Right cardiac atrium (tissue), 5 donors: Measurements from ENCODE around the gene CDH11. TPM values are rescaled to one million over a fixed set of nuclear protein-coding genes. Genes with fewer than 3 reads are reported as not detected.

Experiments used
- ATAC-seq, 2 donors: fragments of 200-7000 bp; cut with Tn5 transposase; one replicate each; pipeline versions ENCODE4 v1.8.0 to v1.9.1; 2020; ENCODE audit warnings: moderate library complexity in 2 of 2, mild to moderate bottlenecking in 1 of 2
- DNase-seq, 3 donors: peaks; one replicate each; pipeline ENCODE4 v3.0.0-alpha.2; 2020
- H3K27ac ChIP-seq: one replicate; pipeline ENCODE4 v1.5.1; 2013; ENCODE audit warnings: mild to moderate bottlenecking, low read length, control low read depth, moderate library complexity
- H3K27me3 ChIP-seq: one replicate; pipeline ENCODE4 v1.6.1; 2013; ENCODE audit not compliant: control insufficient read depth, insufficient read depth
- H3K4me1 ChIP-seq: one replicate; pipeline ENCODE4 v1.6.1; 2013; ENCODE audit warnings: low read length; ENCODE audit not compliant: control insufficient read depth, insufficient read depth
- H3K4me3 ChIP-seq: one replicate; pipeline ENCODE4 v1.5.1; 2013; ENCODE audit warnings: low read length, control low read depth
- H3K9me3 ChIP-seq: one replicate; pipeline ENCODE4 v1.6.1; 2013; ENCODE audit warnings: low read length; ENCODE audit not compliant: control insufficient read depth
- WGBS: extraction: QIAGEN DNeasy Blood & Tissue Kit; methylation state at CpG from one replicate; pipeline ENCODE4 v1.1.7; 2013; 5-methylcytosine and 5-hydroxymethylcytosine counted together
- intact Hi-C, 4 donors: fragments of 100-400 bp; cut with DNase I; formaldehyde crosslinking; loops; one replicate each; pipeline versions ENCODE4 v1.11.0 to v1.14.0; 2022 to 2023
- polyA plus RNA-seq: library from polyadenylated mRNA; stranded (reverse); fragments of 200-250 nt; gene quantifications from one replicate; pipeline ENCODE4 v1.2.3, GENCODE V29; 2013
- total RNA-seq, 4 donors: library from RNA; stranded (reverse); fragmentation: NEBNext Ultra II Directional; extraction: Animal tissue kit (Norgen Biotek cat#: 25700); gene quantifications; one replicate each; pipeline ENCODE4 v1.2.1, GENCODE V29; 2021
- donor health status: healthy with polysubstance abuse.
- donor health status: DM: no; HTN: yes; CAD: no.
- donor health status: DM: no; HTN: no; CAD: no.
- donor health status: DM: no; HTN: yes; CAD: no; lungs with severe emphysema.
- donor health status: DM: yes; HTN: yes; CAD: no.

CDH11 gene
- total and polyA plus RNA-seq, 5 donors, result 2.2 to 36.9 (median 25.8) TPM

DNA sequence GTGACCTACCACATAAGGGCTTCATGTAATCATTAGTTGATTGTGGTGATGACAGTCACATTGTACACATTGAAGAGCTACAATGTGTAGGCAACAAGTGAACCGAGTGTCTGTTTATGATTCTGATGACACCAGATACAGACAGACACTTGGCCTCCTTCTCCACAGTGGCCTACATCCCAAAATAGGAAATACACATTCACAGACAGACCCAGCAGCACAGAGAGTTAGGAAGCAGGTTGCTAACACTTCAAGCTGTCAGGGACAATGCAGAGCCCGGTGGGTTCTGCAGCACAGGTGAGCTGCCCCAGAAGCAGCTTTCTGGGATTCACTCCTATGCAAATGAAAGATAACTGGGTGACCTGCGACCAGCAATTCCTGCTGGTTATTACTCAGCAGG, 72.2 kb downstream of the CDH11 start:
- Histone ChIP-seq H3K4me1 (no peaks in the 10 kb centered on the region), H3K27me3 (no peaks in the 10 kb centered on the region), H3K4me3 (no peak overlapping the region), H3K27ac (no peak overlapping the region), H3K9me3 (no peaks in the 10 kb centered on the region)
- no peak for DNase-seq
- intact Hi-C loops, result no loop called here
- 47% methylated on average over 3 of the region's 3 CpGs for WGBS
- no peak for ATAC-seq

DNA sequence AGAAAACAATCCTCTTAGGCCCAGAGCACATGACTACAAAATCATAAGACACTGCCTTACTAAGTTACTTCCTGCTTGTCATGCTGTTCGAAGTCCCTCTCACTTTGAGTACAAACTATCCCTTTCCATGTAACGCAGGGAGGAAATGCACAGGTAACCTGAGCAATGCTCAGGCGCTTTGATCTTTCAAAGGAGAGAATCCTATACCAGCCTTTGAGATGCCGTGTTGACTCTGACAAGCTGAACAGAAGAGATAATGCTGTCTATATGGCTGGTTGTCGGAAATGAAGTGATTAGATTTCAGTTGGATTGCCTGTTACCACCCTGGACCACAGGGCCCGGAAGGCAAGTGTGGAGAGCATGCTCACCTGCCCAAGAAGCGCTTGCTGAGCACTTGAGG, 75.9 kb downstream of the CDH11 start:
- DNase-seq, result no peak
- H3K9me3 ChIP-seq, result no peaks in the 10 kb centered on the region
- no peak for ATAC-seq
- no peak overlapping the region for H3K27ac ChIP-seq
- WGBS, result 87% methylated on average over 7 of the region's 7 CpGs
- H3K4me3 ChIP-seq, result no peak overlapping the region
- no peaks in the 10 kb centered on the region for H3K4me1 ChIP-seq
- no peaks in the 10 kb centered on the region for H3K27me3 ChIP-seq
- intact Hi-C loops, result no loop called here

DNA sequence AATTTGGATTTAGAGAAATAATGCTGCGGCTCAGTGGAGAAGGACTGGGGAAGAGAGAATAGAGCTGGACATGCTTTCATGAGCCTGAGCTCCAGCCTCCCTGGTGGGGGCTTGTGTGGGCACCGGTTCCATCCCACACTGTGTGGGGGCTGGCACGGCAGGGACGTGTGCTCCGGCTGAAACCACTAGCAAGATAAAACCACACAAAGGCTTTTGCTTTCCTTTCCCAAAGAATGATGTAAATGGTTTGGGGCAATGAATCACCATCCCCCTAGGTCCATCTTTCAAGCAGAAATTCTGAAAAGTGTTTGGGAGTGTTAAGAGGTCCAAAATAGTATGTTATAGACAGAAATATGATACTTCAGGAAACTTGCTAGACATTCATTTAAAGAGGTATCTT, 77.0 kb downstream of the CDH11 start:
- Histone ChIP-seq H3K27ac (no peak overlapping the region), H3K4me3 (no peak overlapping the region), H3K4me1 (no peaks in the 10 kb centered on the region), H3K9me3 (no peaks in the 10 kb centered on the region), H3K27me3 (no peaks in the 10 kb centered on the region)
- intact Hi-C loops, result no loop called here
- no peak for DNase-seq
- ATAC-seq, result no peak
- WGBS, result 45% methylated on average over 5 of the region's 5 CpGs

DNA sequence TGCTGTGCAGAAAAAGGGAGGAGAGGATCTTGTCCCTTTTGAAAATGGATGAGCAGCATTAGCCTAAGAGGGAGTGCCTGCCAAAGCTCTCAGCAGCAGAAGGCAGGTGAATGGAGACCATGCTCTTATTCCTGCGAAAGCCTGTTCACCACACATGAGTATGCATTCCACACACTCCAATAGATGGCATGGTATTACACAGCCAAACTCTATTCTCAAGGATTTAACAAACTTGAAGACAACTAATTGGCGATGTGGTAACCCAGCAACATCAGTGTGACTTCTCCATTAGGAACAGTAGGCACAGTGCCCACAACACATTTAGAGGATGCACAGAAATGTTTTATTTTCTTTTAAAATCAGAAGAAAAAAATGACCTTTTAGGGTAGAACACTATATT, 77.8 kb downstream of the CDH11 start:
- no peak for ATAC-seq
- Histone ChIP-seq H3K27ac (no peak overlapping the region), H3K4me1 (no peaks in the 10 kb centered on the region), H3K4me3 (no peak overlapping the region), H3K9me3 (no peaks in the 10 kb centered on the region), H3K27me3 (no peaks in the 10 kb centered on the region)
- DNase-seq, result no peak
- WGBS, result 93% methylated on average over 2 of the region's 2 CpGs
- intact Hi-C loops, result no loop called here

DNA sequence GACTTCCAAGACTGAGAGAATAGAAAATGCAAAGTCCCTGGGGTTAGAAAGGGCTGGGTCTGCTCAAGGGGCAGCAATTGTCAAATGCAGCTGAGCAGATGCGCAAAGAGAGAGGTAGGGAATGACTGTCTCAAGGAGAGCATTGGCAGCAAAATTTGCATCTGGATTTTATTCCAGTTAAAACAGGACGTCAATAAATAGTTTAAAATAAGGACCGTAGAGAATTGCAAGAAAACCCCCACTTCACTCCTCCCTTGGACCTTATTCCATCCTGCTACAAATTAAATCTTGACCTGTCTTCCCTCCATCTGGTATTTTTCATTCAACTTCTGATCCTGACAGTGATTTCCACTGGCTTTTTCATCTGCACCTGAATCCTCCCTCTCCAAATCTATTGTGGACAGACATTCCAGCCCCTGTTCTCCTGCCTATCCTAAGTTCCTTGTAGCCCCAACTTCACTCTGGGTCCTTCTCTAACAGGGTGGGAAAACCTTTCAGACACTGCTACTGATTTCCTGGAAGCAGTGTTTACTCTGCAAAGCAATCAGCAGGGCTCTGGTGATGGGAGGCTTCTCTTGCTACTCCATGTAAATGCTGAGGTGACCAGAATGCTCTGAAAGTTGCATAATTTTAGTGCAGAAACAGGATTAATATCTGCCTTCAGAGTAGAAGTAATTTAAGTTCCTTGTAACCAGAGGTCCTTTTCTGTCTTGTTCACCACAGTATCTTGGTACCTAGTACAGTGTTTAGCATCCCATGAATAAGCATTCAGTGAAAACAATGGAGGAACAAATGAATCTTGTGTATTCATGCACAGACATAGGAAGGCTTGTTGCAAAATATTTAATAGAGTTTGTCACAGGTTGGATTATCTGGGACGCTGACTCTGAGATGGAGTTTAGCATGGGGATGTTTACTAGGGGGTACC, 79.2 kb downstream of the CDH11 start:
- 87% methylated on average over 4 of the region's 4 CpGs for WGBS
- Histone ChIP-seq H3K27ac (no peak overlapping the region), H3K4me3 (no peak overlapping the region), H3K9me3 (no peaks in the 10 kb centered on the region), H3K4me1 (no peaks in the 10 kb centered on the region), H3K27me3 (no peaks in the 10 kb centered on the region)
- DNase-seq (no peak), ATAC-seq (no peak)
- intact Hi-C loops, result no loop called here

DNA sequence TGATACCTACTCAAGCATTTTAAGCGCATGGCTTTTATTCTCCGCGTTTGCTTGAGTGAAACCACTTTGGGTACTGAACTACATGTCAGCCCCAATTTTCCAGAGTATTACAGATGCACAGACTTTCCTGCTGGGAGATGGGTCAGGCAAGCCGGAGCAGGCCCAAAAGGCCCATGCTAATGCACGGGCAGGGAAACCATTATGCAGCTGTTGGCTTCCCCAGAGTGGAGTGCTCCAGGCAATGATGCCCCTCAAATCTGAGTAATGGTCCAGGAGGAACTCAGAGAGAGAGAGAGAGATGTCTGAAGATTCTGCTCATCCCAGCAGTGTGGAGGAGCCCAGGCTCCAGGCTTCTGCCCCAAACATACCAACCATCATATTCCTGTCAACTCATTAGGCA, 80.2 kb downstream of the CDH11 start:
- 95% methylated on average over 5 of the region's 5 CpGs for WGBS
- no peak for ATAC-seq
- no peaks in the 10 kb centered on the region for H3K9me3 ChIP-seq
- no peaks in the 10 kb centered on the region for H3K4me1 ChIP-seq
- H3K27ac ChIP-seq, result no peak overlapping the region
- H3K4me3 ChIP-seq, result no peak overlapping the region
- no peaks in the 10 kb centered on the region for H3K27me3 ChIP-seq
- intact Hi-C loops, result no loop called here
- no peak for DNase-seq

DNA sequence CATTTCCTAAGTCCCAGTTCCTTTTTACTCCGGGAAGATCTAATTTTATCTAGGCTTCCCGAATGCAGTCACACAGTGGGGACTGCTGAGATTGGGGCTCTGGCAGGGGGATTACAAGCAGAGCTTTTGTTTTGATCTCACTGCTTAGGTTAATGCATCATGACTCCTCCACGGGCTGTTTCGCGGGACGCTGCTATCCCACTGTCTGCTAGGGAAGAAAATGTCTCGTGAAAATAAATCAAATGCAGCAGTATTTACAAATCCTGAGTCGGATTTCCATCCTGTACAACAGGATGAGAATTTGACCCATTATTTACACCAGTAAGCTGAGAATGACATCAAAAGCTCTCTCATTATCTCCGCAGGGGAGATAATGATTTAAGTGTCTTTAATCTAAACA, 83.8 kb downstream of the CDH11 start:
- H3K4me1 ChIP-seq, result no peaks in the 10 kb centered on the region
- intact Hi-C loops, result no loop called here
- no peak overlapping the region for H3K4me3 ChIP-seq
- no peaks in the 10 kb centered on the region for H3K9me3 ChIP-seq
- WGBS, result 28% methylated on average over 9 of the region's 9 CpGs
- no peak overlapping the region for H3K27ac ChIP-seq
- DNase-seq, result no peak
- ATAC-seq, result no peak
- H3K27me3 ChIP-seq, result no peaks in the 10 kb centered on the region

DNA sequence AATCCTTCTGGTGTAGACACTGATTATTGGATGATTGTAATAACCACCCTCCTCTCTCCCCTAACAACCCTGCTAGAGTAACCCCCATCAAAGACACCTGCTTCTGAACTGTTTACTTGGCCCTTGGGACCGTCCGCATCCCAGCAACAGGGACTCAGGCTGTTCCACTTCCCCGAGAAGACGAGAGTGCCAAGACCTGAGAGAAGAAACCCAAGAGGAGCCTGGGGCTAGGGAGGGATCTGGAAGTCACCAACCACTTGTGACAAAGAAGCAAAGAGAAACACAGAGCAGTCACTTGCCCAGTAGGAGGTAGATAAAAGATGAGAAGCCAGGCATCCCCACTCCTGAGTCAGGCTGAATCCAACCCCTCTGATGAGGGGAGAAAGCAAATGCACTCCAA, 84.3 kb downstream of the CDH11 start:
- H3K27me3 ChIP-seq, result no peaks in the 10 kb centered on the region
- DNase-seq, result no peak
- no peak for ATAC-seq
- H3K9me3 ChIP-seq, result no peaks in the 10 kb centered on the region
- H3K27ac ChIP-seq, result no peak overlapping the region
- no peaks in the 10 kb centered on the region for H3K4me1 ChIP-seq
- WGBS, result 84% methylated on average over 4 of the region's 4 CpGs
- intact Hi-C loops, result no loop called here
- no peak overlapping the region for H3K4me3 ChIP-seq

DNA sequence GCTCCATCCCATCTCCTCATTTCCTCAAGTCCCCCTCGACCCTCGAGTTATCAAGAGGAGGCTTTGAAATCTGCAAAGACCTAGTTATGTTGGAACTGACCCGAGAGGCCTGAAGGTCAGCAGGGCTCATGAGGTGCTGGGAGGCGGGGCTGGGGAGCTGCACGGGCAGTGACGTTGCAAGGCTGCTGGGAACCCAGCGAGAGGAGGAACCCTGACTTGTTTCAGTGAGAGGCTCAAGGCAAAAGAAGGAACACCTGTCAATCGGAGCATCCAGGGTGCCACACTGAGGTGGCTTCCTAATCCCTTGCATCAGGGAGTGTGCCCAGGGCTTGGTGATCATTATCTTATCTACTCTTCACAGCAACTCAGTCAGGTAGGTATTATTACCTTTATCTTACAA, 86.9 kb downstream of the CDH11 start:
- intact Hi-C loops, result no loop called here
- no peaks in the 10 kb centered on the region for H3K4me1 ChIP-seq
- H3K4me3 ChIP-seq, result no peak overlapping the region
- H3K9me3 ChIP-seq, result no peaks in the 10 kb centered on the region
- DNase-seq, result no peak
- no peak overlapping the region for H3K27ac ChIP-seq
- no peaks in the 10 kb centered on the region for H3K27me3 ChIP-seq
- 73% methylated on average over 8 of the region's 8 CpGs for WGBS
- ATAC-seq, result peak in 1 of 2 donors; percentile 25

DNA sequence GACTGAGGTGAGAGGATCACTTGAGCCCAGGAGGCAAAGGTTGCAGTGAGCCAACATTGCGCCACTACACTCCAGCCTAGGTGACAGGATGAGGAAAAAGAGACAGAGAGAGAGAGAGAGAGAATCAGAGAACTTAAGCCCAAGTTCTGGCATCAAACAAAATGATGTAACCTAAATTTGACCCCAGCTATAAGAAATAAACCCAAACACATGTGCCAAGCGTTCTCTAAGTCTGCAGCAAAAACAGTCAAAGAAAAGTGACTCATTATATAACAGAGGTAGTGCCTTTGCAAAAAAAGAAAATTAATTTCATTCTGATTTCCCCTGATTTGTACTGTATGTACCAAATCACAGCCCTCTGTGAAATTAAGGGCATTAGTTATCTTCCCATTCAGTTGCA, 89.5 kb downstream of the CDH11 start:
- Histone ChIP-seq H3K9me3 (no peaks in the 10 kb centered on the region), H3K4me3 (no peak overlapping the region), H3K4me1 (no peaks in the 10 kb centered on the region), H3K27ac (no peak overlapping the region), H3K27me3 (no peaks in the 10 kb centered on the region)
- 88% methylated on average over 2 of the region's 2 CpGs for WGBS
- no peak for DNase-seq
- intact Hi-C loops, result no loop called here
- no peak for ATAC-seq

DNA sequence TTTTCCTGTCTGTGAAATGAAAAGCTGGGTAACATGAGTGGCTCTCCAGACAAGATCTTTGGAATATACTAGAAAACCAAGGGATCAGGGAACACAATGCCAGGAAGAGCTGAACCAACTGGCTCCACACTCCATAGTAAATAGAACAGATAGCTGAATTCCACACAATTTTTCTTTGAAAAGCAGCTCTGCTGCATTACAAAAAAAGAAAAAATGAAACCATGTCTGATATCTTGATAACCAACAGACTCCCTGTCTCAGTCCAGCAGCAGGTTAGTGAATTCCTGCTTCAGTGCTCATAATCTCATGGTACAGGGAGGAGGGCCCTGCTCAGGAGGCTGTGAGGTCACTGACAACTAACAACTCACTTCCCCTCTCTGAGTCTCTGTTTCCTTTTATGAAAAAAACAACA, 97.1 kb downstream of the CDH11 start:
- Histone ChIP-seq H3K27ac (no peak overlapping the region), H3K4me3 (no peak overlapping the region), H3K4me1 (no peaks in the 10 kb centered on the region), H3K27me3 (no peaks in the 10 kb centered on the region), H3K9me3 (no peaks in the 10 kb centered on the region)
- intact Hi-C loops, result no loop called here
- peak in 1 of 3 donors; percentile 54 for DNase-seq
- peak; percentile 73 to 95 for ATAC-seq

DNA sequence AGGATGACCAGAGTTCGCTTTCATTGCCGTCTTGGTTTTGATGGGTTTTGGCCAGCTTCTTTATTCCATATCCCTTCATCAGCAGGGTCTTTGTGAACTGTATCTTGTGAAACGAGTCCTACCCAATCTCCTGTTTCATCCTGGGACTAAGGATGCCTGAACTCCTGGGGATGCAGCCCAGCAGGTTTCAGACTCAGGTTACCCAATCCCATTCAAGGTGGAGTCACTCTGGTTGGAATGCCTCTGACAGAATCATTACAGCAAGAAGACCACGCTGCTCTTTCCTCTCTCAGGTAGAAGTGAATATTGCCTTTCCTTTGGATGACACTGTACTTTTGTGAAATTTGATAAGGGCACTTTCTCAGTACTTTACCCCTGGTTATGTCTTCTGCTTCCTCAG, 98.1 kb downstream of the CDH11 start:
- Histone ChIP-seq H3K27me3 (no peaks in the 10 kb centered on the region), H3K4me1 (no peaks in the 10 kb centered on the region), H3K4me3 (no peak overlapping the region), H3K27ac (no peak overlapping the region), H3K9me3 (no peaks in the 10 kb centered on the region)
- intact Hi-C loops, result no loop called here
- WGBS, result 88% methylated on average over 4 of the region's 4 CpGs
- no peak for DNase-seq
- no peak for ATAC-seq
